Measurements from ENCODE around the gene PRKCH.

Gene PRKCH

GRCh38 chr14:61351477-61351876, 30.1 kb downstream of the PRKCH start:
- H3K36me3 ChIP-seq (ENCODE audit: insufficient read depth, low read length): no peaks in the 10 kb centered on the region
- no peaks in the 10 kb centered on the region for H3K9me3 ChIP-seq (ENCODE audit: low read depth, low read length)
- DNase-seq (ENCODE audit: low read depth, low spot score): no peak
- no peak overlapping the region for H3K9ac ChIP-seq (ENCODE audit: insufficient read length)
- H3K27ac ChIP-seq: no peak overlapping the region
- no peak overlapping the region for H3K4me3 ChIP-seq
- TF ChIP-seq FOXP2 (optimal IDR thresholded peaks at IDR 0.05; ENCODE audit: control extremely low read depth, extremely low read length, insufficient read depth): no peak
- TF ChIP-seq POLR2AphosphoS5 (IDR thresholded peaks at IDR 0.05; ENCODE audit: borderline replicate concordance, low read depth, low read length): no peak
- TF ChIP-seq EZH2 (IDR thresholded peaks at IDR 0.05): no peak

- TF ChIP-seq EZH2 (IDR thresholded peaks at IDR 0.05): no peak
- Histone ChIP-seq H3K9ac (ENCODE audit: insufficient read length) (no peak overlapping the region), H3K27ac (no peak overlapping the region), H3K36me3 (ENCODE audit: insufficient read depth, low read length) (no peaks in the 10 kb centered on the region), H3K4me3 (no peak overlapping the region), H3K9me3 (ENCODE audit: low read depth, low read length) (no peaks in the 10 kb centered on the region)
- no peak for DNase-seq (ENCODE audit: low read depth, low spot score)
These were observed 34.5 kb downstream of the PRKCH start for GRCh38 chr14:61355892-61356325.

- Histone ChIP-seq H3K4me3 (no peak overlapping the region), H3K27ac (no peak overlapping the region), H3K36me3 (ENCODE audit: insufficient read depth, low read length) (no peaks in the 10 kb centered on the region), H3K9me3 (ENCODE audit: low read depth, low read length) (no peaks in the 10 kb centered on the region), H3K9ac (ENCODE audit: insufficient read length) (no peak overlapping the region)
- TF ChIP-seq FOXP2 (optimal IDR thresholded peaks at IDR 0.05; ENCODE audit: control extremely low read depth, extremely low read length, insufficient read depth) (no peak), EZH2 (IDR thresholded peaks at IDR 0.05) (no peak), POLR2AphosphoS5 (IDR thresholded peaks at IDR 0.05; ENCODE audit: borderline replicate concordance, low read depth, low read length) (no peak)
- no peak for DNase-seq (ENCODE audit: low read depth, low spot score)
These were observed 35.7 kb downstream of the PRKCH start for GRCh38 chr14:61357123-61357522.

DNA sequence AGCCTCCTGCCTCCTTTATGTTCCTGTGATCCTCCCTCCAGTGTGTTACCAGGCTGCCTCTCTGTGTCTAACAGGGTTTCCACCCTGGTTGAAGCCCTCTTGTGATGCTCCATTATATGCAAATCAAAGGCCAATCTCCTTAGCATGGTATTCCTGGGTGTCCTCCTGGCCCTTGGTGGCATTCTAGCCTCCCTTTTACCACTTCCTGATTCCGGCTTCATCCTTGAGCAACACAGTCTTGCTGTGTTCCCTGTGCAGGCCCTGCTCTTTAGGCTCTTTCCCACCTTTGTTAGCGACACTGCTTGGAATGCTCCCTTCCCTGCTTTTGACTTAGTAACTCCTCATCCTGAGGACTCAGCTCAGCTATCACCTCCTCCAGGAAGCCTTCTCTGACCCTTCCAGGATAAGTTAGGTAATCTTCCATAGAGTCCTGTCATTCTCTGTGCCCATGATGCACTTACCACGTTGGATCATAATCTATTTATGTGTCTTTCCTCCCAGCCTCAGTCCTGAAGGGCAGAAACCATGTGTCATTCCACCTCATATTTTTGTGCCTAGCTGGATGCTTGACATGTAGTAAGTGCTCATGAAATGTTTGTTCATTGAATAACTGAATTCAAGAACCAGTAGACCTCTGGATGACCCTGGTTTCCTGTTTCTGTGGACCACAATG, 37.3 kb downstream of the PRKCH start:
- DNase-seq (ENCODE audit: low read depth, low spot score): no peak
- no peak overlapping the region for H3K27ac ChIP-seq
- no peaks in the 10 kb centered on the region for H3K9me3 ChIP-seq (ENCODE audit: low read depth, low read length)
- TF ChIP-seq POLR2AphosphoS5 (IDR thresholded peaks at IDR 0.05; ENCODE audit: borderline replicate concordance, low read depth, low read length) (no peak), EZH2 (IDR thresholded peaks at IDR 0.05) (no peak), FOXP2 (optimal IDR thresholded peaks at IDR 0.05; ENCODE audit: control extremely low read depth, extremely low read length, insufficient read depth) (no peak)
- no peak overlapping the region for H3K4me3 ChIP-seq
- no peak overlapping the region for H3K9ac ChIP-seq (ENCODE audit: insufficient read length)
- no peaks in the 10 kb centered on the region for H3K36me3 ChIP-seq (ENCODE audit: insufficient read depth, low read length)

DNA sequence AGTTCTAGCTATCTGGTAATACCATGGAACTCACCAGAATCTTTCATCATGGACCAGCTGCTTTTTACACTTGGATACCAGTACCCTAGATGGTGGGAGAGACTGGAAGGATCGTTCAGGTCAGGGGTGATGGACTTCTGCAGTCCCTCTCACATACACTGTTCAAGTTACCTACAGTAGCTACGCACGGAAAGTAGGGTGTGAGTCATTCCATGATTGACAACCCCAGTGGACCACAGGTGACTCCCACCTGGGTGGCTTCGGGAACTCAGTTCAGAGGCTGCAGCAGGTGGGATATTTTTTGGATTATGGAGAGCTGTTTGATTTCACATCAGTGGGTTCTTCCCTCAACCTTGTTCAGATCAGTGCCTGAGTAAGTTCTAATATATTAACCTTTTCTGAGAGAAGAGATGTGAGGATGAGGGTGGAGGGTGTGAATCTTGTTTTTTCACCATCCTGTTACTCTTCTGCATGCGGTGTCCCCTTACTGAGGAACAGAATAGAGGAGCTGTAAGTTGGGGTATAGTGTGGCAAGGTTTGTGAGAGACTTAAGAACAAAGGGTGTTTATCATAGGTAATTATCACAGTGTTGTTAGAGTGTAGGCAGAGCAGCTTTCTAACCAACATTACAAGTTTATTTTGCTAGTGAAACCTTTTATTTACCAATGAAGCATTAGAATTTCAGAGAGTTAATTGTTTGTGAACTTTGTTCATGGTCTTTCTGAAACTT, 39.6 kb downstream of the PRKCH start:
- no peak overlapping the region for H3K4me3 ChIP-seq
- TF ChIP-seq POLR2AphosphoS5 (IDR thresholded peaks at IDR 0.05; ENCODE audit: borderline replicate concordance, low read depth, low read length): no peak
- no peaks in the 10 kb centered on the region for H3K9me3 ChIP-seq (ENCODE audit: low read depth, low read length)
- H3K9ac ChIP-seq (ENCODE audit: insufficient read length): no peak overlapping the region
- no peak overlapping the region for H3K27ac ChIP-seq
- no peak for DNase-seq (ENCODE audit: low read depth, low spot score)
- no peaks in the 10 kb centered on the region for H3K36me3 ChIP-seq (ENCODE audit: insufficient read depth, low read length)

GRCh38 chr14:61362072-61362750, 40.8 kb downstream of the PRKCH start:
- H3K36me3 ChIP-seq (ENCODE audit: insufficient read depth, low read length): no peaks in the 10 kb centered on the region
- no peak overlapping the region for H3K27ac ChIP-seq
- H3K9me3 ChIP-seq (ENCODE audit: low read depth, low read length): no peaks in the 10 kb centered on the region
- no peak overlapping the region for H3K4me3 ChIP-seq
- H3K9ac ChIP-seq (ENCODE audit: insufficient read length): no peak overlapping the region
- no peak for DNase-seq (ENCODE audit: low read depth, low spot score)
- no peak for TF ChIP-seq POLR2AphosphoS5 (IDR thresholded peaks at IDR 0.05; ENCODE audit: borderline replicate concordance, low read depth, low read length)
- no peak for TF ChIP-seq FOXP2 (optimal IDR thresholded peaks at IDR 0.05; ENCODE audit: control extremely low read depth, extremely low read length, insufficient read depth)
- no peak for TF ChIP-seq EZH2 (IDR thresholded peaks at IDR 0.05)

DNA sequence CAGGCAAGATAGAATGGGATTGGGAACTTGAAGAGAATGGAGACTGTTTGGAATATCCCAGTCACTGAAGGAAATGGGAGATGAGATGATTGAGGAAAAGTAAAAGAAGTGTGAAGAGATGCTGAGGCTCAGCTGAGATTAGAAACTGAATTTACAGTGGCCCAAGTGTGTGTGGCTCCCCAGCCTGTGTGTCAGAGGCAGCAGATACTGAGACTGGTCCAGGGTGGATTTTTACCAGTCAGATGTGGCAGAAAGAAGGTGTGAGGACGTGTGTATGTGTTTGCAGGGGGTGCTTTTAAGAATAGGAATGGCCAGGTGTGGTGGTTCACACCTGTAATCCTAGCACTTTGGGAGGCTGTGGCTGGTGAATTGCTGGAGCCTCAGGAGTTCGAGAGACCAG, 42.9 kb downstream of the PRKCH start:
- no peak for TF ChIP-seq POLR2AphosphoS5 (IDR thresholded peaks at IDR 0.05; ENCODE audit: borderline replicate concordance, low read depth, low read length)
- Histone ChIP-seq H3K4me3 (no peak overlapping the region), H3K36me3 (ENCODE audit: insufficient read depth, low read length) (no peaks in the 10 kb centered on the region), H3K27ac (no peak overlapping the region), H3K9me3 (ENCODE audit: low read depth, low read length) (no peaks in the 10 kb centered on the region), H3K9ac (ENCODE audit: insufficient read length) (no peak overlapping the region)
- DNase-seq (ENCODE audit: low read depth, low spot score): no peak

GRCh38 chr14:61365667-61366212, 44.4 kb downstream of the PRKCH start:
- DNase-seq (ENCODE audit: low read depth, low spot score): no peak
- no peak overlapping the region for H3K4me3 ChIP-seq
- H3K27ac ChIP-seq: no peak overlapping the region
- no peaks in the 10 kb centered on the region for H3K36me3 ChIP-seq (ENCODE audit: insufficient read depth, low read length)
- no peaks in the 10 kb centered on the region for H3K9me3 ChIP-seq (ENCODE audit: low read depth, low read length)
- no peak overlapping the region for H3K9ac ChIP-seq (ENCODE audit: insufficient read length)
- TF ChIP-seq POLR2AphosphoS5 (IDR thresholded peaks at IDR 0.05; ENCODE audit: borderline replicate concordance, low read depth, low read length): no peak
- TF ChIP-seq EZH2 (IDR thresholded peaks at IDR 0.05): no peak
- no peak for TF ChIP-seq FOXP2 (optimal IDR thresholded peaks at IDR 0.05; ENCODE audit: control extremely low read depth, extremely low read length, insufficient read depth)

Data from SK-N-MC (cell line).